ENCODE measurements around the gene SRXN1. TPM values are rescaled to one million over a fixed set of nuclear protein-coding genes. Genes with fewer than 3 reads are reported as not detected.

SRXN1 gene
- total RNA-seq, 3 donors from 2014 or later, result 16.2 to 30.2 (median 21.1) TPM

DNA sequence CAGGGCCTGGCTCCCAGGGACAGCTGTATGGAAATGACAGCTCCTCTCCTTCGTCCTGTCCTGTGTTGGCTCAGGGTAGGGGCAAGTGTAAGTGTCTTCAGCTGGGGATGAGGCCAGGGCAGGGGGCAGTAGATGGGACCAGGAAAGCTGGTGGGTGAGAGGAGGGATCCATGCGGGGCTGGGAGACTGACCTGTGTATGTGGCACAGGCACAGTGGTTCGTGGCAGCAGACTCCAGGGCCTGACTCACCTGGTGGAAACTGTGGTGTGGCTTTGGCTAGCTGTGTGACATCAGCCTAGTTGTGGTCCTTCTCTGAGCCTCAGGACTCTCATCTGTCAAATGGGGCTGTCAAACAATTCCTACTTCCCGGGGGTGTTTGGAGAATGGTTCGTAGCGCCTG, 36.3 kb upstream of the SRXN1 start:
- Histone ChIP-seq H3K4me3 (no peak overlapping the region), H3K4me1 (no peaks in the 10 kb centered on the region), H3K36me3 (no peaks in the 10 kb centered on the region), H3K27me3 (peaks cover 0 to 36% of the 10 kb centered on the region in 2 donors), H3K9me3 (no peaks in the 10 kb centered on the region), H3K27ac (no peak overlapping the region)
- TF ChIP-seq, protein P1, sequence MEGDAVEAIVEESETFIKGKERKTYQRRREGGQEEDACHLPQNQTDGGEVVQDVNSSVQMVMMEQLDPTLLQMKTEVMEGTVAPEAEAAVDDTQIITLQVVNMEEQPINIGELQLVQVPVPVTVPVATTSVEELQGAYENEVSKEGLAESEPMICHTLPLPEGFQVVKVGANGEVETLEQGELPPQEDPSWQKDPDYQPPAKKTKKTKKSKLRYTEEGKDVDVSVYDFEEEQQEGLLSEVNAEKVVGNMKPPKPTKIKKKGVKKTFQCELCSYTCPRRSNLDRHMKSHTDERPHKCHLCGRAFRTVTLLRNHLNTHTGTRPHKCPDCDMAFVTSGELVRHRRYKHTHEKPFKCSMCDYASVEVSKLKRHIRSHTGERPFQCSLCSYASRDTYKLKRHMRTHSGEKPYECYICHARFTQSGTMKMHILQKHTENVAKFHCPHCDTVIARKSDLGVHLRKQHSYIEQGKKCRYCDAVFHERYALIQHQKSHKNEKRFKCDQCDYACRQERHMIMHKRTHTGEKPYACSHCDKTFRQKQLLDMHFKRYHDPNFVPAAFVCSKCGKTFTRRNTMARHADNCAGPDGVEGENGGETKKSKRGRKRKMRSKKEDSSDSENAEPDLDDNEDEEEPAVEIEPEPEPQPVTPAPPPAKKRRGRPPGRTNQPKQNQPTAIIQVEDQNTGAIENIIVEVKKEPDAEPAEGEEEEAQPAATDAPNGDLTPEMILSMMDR (IDR thresholded peaks at IDR 0.05), result no peak
- TF ChIP-seq POLR2AphosphoS5 (IDR thresholded peaks at IDR 0.05) (no peak), POLR2A (IDR thresholded peaks at IDR 0.05) (no peak)
- peak in 1 of 2 donors; percentile 22 for DNase-seq (ENCODE audit: low spot score in 2 of 2)
- intact Hi-C loops (cut with DNase I; ENCODE audit: low total_unique reads), result no loop called here

- no peak for DNase-seq (ENCODE audit: low spot score in 2 of 2)
- Histone ChIP-seq H3K4me3 (no peak overlapping the region), H3K27me3 (peaks cover 0 to 41% of the 10 kb centered on the region in 2 donors), H3K27ac (no peak overlapping the region), H3K9me3 (no peaks in the 10 kb centered on the region), H3K4me1 (no peaks in the 10 kb centered on the region), H3K36me3 (no peaks in the 10 kb centered on the region)
- intact Hi-C loops (cut with DNase I; ENCODE audit: low total_unique reads), result no loop called here
- TF ChIP-seq, protein P1 (IDR thresholded peaks at IDR 0.05), result no peak
- TF ChIP-seq POLR2AphosphoS5 (IDR thresholded peaks at IDR 0.05) (no peak), POLR2A (IDR thresholded peaks at IDR 0.05) (no peak)
Observed at GRCh38 chr20:688809-689212, 35.8 kb upstream of the SRXN1 start.

DNA sequence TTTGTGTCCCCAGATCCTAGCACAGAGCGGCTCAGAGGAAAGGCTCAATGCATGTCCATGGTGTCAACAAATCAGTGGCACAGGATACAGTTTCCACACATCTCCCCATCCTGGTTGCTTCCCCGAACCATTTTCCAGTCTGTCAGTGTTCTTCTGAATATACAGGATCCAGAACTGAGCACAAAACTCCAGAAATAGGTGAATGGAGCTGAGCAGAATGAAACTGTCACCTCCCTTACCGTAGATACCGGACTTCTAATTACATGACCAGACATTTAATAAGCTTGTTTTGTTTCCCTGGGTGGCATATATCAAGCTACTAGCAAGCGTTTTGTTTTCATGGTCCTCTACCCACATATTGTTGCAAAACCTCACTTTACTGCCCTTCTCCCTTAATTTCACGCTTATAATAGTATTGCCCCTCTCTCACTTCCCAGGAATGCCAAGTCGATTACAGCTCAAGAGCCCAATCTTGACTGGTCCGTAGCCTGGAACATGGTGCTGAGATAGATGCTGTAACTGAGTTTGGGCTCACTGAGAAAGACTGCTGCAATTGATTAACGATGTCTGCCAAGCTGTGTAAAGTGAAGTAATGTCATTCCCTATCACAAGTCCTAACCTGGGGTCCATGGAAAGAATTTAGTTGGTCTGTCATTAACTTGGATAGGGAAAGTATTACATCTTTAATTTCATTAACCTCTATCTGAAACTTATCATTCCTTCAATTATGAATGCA, 34.6 kb upstream of the SRXN1 start:
- DNase-seq (ENCODE audit: low spot score in 2 of 2), result no peak
- H3K4me1 ChIP-seq, result no peaks in the 10 kb centered on the region
- TF ChIP-seq POLR2A (IDR thresholded peaks at IDR 0.05) (no peak), POLR2AphosphoS5 (IDR thresholded peaks at IDR 0.05) (no peak)
- TF ChIP-seq, protein P1 (IDR thresholded peaks at IDR 0.05), result no peak
- no peak overlapping the region for H3K4me3 ChIP-seq
- H3K27ac ChIP-seq, result no peak overlapping the region
- no peaks in the 10 kb centered on the region for H3K36me3 ChIP-seq
- H3K9me3 ChIP-seq, result no peaks in the 10 kb centered on the region
- intact Hi-C loops (cut with DNase I; ENCODE audit: low total_unique reads), result no loop called here
- H3K27me3 ChIP-seq, result peaks cover under 1 to 49% of the 10 kb centered on the region in 2 donors

DNA sequence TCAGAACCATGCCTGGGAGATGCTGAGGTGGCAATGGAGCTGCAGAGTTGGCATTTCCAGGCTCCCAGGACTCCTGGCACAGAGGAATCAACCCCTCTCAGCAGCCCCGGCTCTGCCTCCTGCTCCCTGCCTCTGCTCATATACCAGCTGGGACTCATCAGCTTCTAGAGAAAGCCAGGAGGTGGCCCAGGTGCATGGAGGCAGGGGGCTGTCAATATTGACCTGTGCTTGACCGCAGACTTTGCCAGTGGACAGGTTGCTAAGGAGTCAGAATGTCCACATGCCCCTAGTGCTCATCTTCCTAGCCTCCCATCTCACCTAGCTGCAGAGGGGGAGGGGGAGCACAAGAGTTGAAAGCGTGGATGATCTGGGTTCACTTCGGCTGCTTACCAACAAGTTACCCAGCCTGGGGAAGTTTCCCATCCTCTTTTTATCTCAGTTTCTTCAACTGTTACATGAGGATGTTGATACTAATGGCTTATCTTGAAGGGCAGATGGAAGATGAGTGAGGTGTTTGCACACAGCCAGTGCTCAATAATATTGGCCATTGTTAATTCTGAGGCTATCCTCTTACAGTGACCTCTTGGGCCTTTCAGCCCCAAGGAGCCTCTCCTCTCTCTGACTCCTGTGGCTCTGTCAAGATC, 31.8 kb upstream of the SRXN1 start:
- Histone ChIP-seq H3K4me1 (no peaks in the 10 kb centered on the region), H3K27ac (no peak overlapping the region), H3K4me3 (no peak overlapping the region), H3K9me3 (no peaks in the 10 kb centered on the region), H3K27me3 (peaks cover 6 to 74% of the 10 kb centered on the region in 2 donors), H3K36me3 (no peaks in the 10 kb centered on the region)
- intact Hi-C loops (cut with DNase I; ENCODE audit: low total_unique reads), result no loop called here
- DNase-seq (ENCODE audit: low spot score in 2 of 2), result no peak
- TF ChIP-seq POLR2A (IDR thresholded peaks at IDR 0.05), result no peak
- no peak for TF ChIP-seq POLR2AphosphoS5 (IDR thresholded peaks at IDR 0.05)
- TF ChIP-seq, protein P1 (IDR thresholded peaks at IDR 0.05), result no peak

DNA sequence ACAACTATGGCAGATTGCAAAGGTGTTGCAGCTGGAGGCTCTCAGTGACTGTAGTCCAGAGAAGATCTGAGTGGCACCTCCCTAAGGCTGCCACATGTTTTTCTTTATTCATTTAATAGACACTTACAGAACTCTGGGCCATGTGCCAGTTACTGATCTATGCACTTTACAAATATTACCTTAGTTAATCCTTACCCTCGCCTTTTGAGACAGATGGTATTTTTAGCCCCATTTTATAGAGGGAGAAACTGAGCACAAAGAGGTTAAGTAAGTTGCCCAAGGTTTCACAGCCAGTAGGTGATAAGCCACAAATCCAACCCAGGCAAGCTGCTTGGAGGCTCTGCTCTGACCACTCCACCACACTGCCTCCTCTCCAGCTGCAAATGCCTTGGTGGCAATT, 29.1 kb upstream of the SRXN1 start:
- DNase-seq (ENCODE audit: low spot score in 2 of 2), result no peak
- intact Hi-C loops (cut with DNase I; ENCODE audit: low total_unique reads), result no loop called here
- Histone ChIP-seq H3K27me3 (peaks cover 6 to 80% of the 10 kb centered on the region in 2 donors), H3K4me1 (no peaks in the 10 kb centered on the region), H3K27ac (no peak overlapping the region), H3K36me3 (no peaks in the 10 kb centered on the region), H3K4me3 (no peak overlapping the region), H3K9me3 (no peaks in the 10 kb centered on the region)
- no peak for TF ChIP-seq POLR2AphosphoS5 (IDR thresholded peaks at IDR 0.05)
- no peak for TF ChIP-seq POLR2A (IDR thresholded peaks at IDR 0.05)
- TF ChIP-seq, protein P1 (IDR thresholded peaks at IDR 0.05), result no peak
